Motor neuron (in vitro differentiated cells): ENCODE measurements around the gene DUSP5. TPM values are rescaled to one million over a fixed set of nuclear protein-coding genes. Genes with fewer than 3 reads are reported as not detected.
A peak's percentile ranks its signal among the peaks of the same experiment; 100 is the strongest.

ENCODE experiments used
- ATAC-seq, 8 experiments: fragments of 200-7000 bp; cut with Tn5 transposase; replicated peaks in 6 of 8; 2 replicates each; pipeline ENCODE4 v1.8.0; 2021; ENCODE audit warnings: mild to moderate bottlenecking in 8 of 8, moderate library complexity in 8 of 8
- H3K27ac ChIP-seq, 2 donors: fragments of 250-450 bp; sonication (Bioruptor Pico); 2 replicates each; pipeline ENCODE4 v1.9.0; 2021; ENCODE audit warnings: antibody characterized with exemption in 2 of 2, mild to moderate bottlenecking in 2 of 2, moderate library complexity in 1 of 2
- H3K4me1 ChIP-seq, 2 donors: fragments of 250-450 bp; sonication (Bioruptor Pico); replicated peaks in 1 of 2; 2 replicates each; pipeline ENCODE4 v1.6.1; 2021; ENCODE audit warnings: antibody characterized with exemption in 2 of 2, mild to moderate bottlenecking in 2 of 2, moderate library complexity in 1 of 2
- H3K4me3 ChIP-seq, 5 donors: fragments of 250-450 bp; sonication (Bioruptor Pico); 2 replicates each; pipeline ENCODE4 v1.9.0; 2021; ENCODE audit warnings: antibody characterized with exemption in 5 of 5, mild to moderate bottlenecking in 5 of 5, moderate library complexity in 4 of 5
- WGBS, 10 experiments: fragments of 450-650 bp; shearing (Covaris generic); methylation state at CpG; one replicate each; pipeline ENCODE4 v1.0.0; 2022; 5-methylcytosine and 5-hydroxymethylcytosine counted together
- in situ Hi-C, 9 experiments: fragments of 400-800 bp; cut with MboI; loops; one replicate each; pipeline ENCODE4 v1.15.0; 2021; ENCODE audit warnings: low sequenced_read_pairs in 9 of 9, low pct_unique_long_range_greater_than_20kb in 2 of 9; ENCODE audit not compliant: unreplicated experiment in 9 of 9
- total RNA-seq, 8 experiments: library from RNA; unstranded; fragments of 300-600 nt; gene quantifications; 2 replicates each; pipeline versions ENCODE4 v1.2.3 to v1.2.4, GENCODE V29; 2022

DUSP5 gene
- total RNA-seq, 8 experiments from 2014 or later: 2.5 to 24.4 (median 4.1) TPM

- Histone ChIP-seq H3K27ac (no peak overlapping the region), H3K4me3 (no peak overlapping the region), H3K4me1 (peaks cover 0 to 5% of the 10 kb centered on the region in 2 donors)
- in situ Hi-C loops: loop anchor here in 8 of 9 experiments (10.0 to 25.0 kb wide), 4 partner anchors 187 to 412 kb away; partner anchors contain the start of gene SMNDC1 (in 2 of the 8)
- ATAC-seq: no peak
- WGBS, 10 experiments: 27 to 71% (median 59%) methylated on average over 2 to 5 of the region's 5 CpGs
These were observed 51.5 kb downstream of the DUSP5 start for GRCh38 chr10:110549211-110549610.

GRCh38 chr10:110553905-110554304 is 56.2 kb downstream of the DUSP5 start:
- no peak for ATAC-seq
- H3K27ac ChIP-seq: no peak overlapping the region
- H3K4me1 ChIP-seq: no peaks in the 10 kb centered on the region
- in situ Hi-C loops: loop anchor here in 2 of 9 experiments (25.0 kb wide), 1 partner anchor 242 kb away; the partner anchor contains the start of gene SMNDC1 (in 2 of the 2)
- 0 to 80% (median 23%) methylated on average over 1 to 2 of the region's 2 CpGs; no CpG with 5 or more reads in 1 of the 10 experiments for WGBS, 10 experiments
- no peak overlapping the region for H3K4me3 ChIP-seq

- no peak overlapping the region for H3K27ac ChIP-seq
- no peak for ATAC-seq
- in situ Hi-C loops: loop anchor here in 2 of 9 experiments (25.0 kb wide), 1 partner anchor 244 kb away; the partner anchor contains the start of gene SMNDC1 (in 2 of the 2)
- 91 to 100% (median 100%) methylated on average over 1 of the region's 1 CpG; no CpG with 5 or more reads in 5 of the 10 experiments for WGBS, 10 experiments
- no peaks in the 10 kb centered on the region for H3K4me1 ChIP-seq
- no peak overlapping the region for H3K4me3 ChIP-seq
These were observed 58.6 kb downstream of the DUSP5 start for GRCh38 chr10:110556296-110556695.

DNA sequence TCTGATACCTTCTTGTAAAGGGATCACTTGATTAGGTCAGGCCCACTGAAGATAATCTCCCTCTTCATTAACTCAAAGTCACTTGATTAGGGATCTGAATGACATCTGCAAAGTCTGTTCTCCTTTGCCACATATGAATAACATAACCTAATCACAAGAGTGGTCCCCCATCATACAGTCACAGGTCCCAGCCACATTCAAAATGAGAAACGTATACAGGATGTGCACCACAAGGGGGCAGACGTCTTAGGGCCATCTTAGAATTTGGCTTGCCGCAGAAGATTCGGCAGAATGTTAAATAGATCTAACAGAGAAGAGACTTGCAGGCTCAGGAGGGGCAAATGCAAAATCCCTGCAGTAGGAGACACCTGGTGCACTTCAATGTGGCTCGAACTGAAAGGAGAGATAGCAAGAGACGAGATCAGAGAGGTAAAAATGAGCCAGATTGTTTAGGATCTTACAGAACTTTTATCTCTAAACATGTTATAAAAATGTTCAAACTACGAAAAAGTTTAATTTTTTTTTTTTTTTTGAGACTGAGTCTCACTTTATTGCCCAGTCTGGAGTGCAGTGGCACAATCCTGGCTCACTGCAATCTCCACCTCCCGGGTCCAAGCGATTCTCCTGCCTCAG is 59.4 kb downstream of the DUSP5 start:
- WGBS, 10 experiments: 31 to 79% (median 47%) methylated on average over 1 to 9 of the region's 9 CpGs; no CpG with 5 or more reads in 1 of the 10 experiments
- Histone ChIP-seq H3K27ac (no peak overlapping the region), H3K4me3 (no peak overlapping the region), H3K4me1 (no peaks in the 10 kb centered on the region)
- in situ Hi-C loops: loop anchor here in 2 of 9 experiments (25.0 kb wide), 1 partner anchor 245 kb away; the partner anchor contains the start of gene SMNDC1 (in 2 of the 2)
- ATAC-seq: peak in 3 of 8 experiments; percentile 59 to 79 (median 67)

DNA sequence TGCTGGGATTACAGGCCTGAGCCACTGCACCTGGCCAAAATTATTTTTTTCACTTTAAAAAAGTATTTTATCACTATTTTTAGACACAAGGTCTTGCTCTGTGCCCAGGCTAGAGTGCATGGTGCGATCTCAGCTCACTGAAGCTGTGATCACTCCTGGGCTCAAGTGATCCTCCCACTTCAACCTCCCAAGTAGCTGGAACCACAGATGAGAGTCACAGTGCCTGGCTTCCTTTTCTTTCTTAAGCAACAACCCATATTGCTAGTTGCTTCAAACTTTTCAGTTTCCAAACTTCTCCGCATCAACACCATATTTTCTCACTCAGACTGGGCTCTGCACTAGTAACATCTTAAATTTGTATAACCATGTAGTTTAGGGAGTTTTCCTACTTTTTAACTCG is 60.3 kb downstream of the DUSP5 start:
- 40 to 100% (median 83%) methylated on average over 1 to 3 of the region's 3 CpGs; no CpG with 5 or more reads in 2 of the 10 experiments for WGBS, 10 experiments
- no peak overlapping the region for H3K4me3 ChIP-seq
- ATAC-seq: no peak
- H3K27ac ChIP-seq: no peak overlapping the region
- H3K4me1 ChIP-seq: no peaks in the 10 kb centered on the region
- in situ Hi-C loops: loop anchor here in 2 of 9 experiments (25.0 kb wide), 1 partner anchor 246 kb away; the partner anchor contains the start of gene SMNDC1 (in 2 of the 2)

GRCh38 chr10:110560012-110560411 is 62.3 kb downstream of the DUSP5 start:
- no peak for ATAC-seq
- 89 to 100% (median 94%) methylated on average over 1 to 7 of the region's 8 CpGs; no CpG with 5 or more reads in 3 of the 10 experiments for WGBS, 10 experiments
- Histone ChIP-seq H3K27ac (no peak overlapping the region), H3K4me1 (no peaks in the 10 kb centered on the region), H3K4me3 (no peak overlapping the region)
- in situ Hi-C loops: loop anchor here in 2 of 9 experiments (25.0 kb wide), 1 partner anchor 248 kb away; the partner anchor contains the start of gene SMNDC1 (in 2 of the 2)

Other genes with a start within 250 kb of the DUSP5 start
- gene SMNDC1, start 193.0 kb upstream of the DUSP5 start, total RNA-seq: 10 to 100 TPM in 7 of 8 experiments, 1 to 10 TPM in 1; 8.3 to 24.0 (median 12.5) TPM
- gene SMC3, start 69.8 kb downstream of the DUSP5 start, total RNA-seq: 10 to 100 TPM; 15.2 to 92.6 (median 46.6) TPM
- gene RBM20, start 146.4 kb downstream of the DUSP5 start, total RNA-seq: 10 to 100 TPM in 4 of 8 experiments, 1 to 10 TPM in 1, under 1 TPM in 3; 0.31 to 19.1 (median 8.8) TPM